HUES64 (cell line): Measurements from ENCODE around the gene TULP4.
"Not testable (repeated sequence)": the region's sequence is repeated elsewhere in the genome, so short reads cannot be mapped to it uniquely, and the experiment has no call there.

Source experiments
- H3K27ac ChIP-seq: 2 replicates; pipeline ENCODE4 v1.7.0; 2013; ENCODE audit warnings: low read depth, low read length, inconsistent platforms
- H3K27me3 ChIP-seq: 2 replicates; pipeline ENCODE4 v1.6.1; 2013; ENCODE audit warnings: mild to moderate bottlenecking, low read length; ENCODE audit not compliant: insufficient read depth
- H3K36me3 ChIP-seq: 2 replicates; pipeline ENCODE4 v1.6.1; 2013; ENCODE audit warnings: mild to moderate bottlenecking, low read length; ENCODE audit not compliant: insufficient read depth
- H3K4me1 ChIP-seq: 2 replicates; pipeline ENCODE4 v1.6.1; 2013; ENCODE audit warnings: mild to moderate bottlenecking, low read length, moderate library complexity; ENCODE audit not compliant: insufficient read depth
- H3K4me3 ChIP-seq: 2 replicates; pipeline ENCODE4 v1.5.1; 2013; ENCODE audit warnings: mild to moderate bottlenecking, low read length, moderate library complexity
- H3K9ac ChIP-seq: 2 replicates; pipeline ENCODE4 v1.6.1; 2013; ENCODE audit warnings: mild to moderate bottlenecking, low read depth, low read length
- H3K9me3 ChIP-seq: 2 replicates; pipeline ENCODE4 v1.6.1; 2013; ENCODE audit warnings: low read depth, low read length; ENCODE audit not compliant: insufficient read depth
- WGBS: fragments of 150-250, 120-280 bp; methylation state at CpG from one replicate; pipeline ENCODE4 v1.1.7; 2013; ENCODE audit warnings: missing lambda C conversion rate; 5-methylcytosine and 5-hydroxymethylcytosine counted together

TULP4 gene

DNA sequence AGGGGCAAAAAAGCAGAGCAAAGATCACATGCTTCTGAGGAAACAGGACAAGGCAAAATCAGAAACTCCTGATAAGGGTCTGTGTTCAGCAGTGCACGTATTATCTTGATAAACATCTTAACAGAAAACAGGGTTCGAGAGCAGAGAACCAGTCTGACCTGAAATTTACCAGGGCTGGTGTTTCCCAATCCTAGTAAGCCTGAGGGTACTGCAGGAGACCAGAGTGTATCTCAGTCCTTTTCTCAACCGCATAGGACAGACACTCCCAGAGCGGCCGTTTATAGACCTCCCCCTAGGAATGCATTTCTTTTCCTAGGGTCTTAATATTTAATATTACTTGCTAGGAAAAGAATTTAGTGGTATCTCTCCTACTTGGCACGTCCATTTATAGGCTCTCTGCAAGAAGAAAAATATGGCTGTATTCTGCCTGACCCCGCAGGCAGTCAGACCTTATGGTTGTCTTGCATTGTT, 15.4 kb upstream of the TULP4 start:
- not testable (repeated sequence) for H3K27me3 ChIP-seq, H3K9ac ChIP-seq, H3K4me1 ChIP-seq, H3K4me3 ChIP-seq, H3K27ac ChIP-seq
- H3K9me3 ChIP-seq = peaks cover 39% of the 10 kb centered on the region
- peaks cover 24% of the 10 kb centered on the region for H3K36me3 ChIP-seq
- 98% methylated on average over 5 of the region's 7 CpGs for WGBS

- H3K27ac ChIP-seq, H3K4me1 ChIP-seq, H3K9ac ChIP-seq, H3K27me3 ChIP-seq, H3K4me3 ChIP-seq: not testable (repeated sequence)
- Histone ChIP-seq H3K9me3 (peaks cover 39% of the 10 kb centered on the region), H3K36me3 (peaks cover 24% of the 10 kb centered on the region)
- WGBS = 97% methylated on average over 8 of the region's 10 CpGs
Measured at GRCh38 chr6:158297657-158298056, 14.6 kb upstream of the TULP4 start.

- Histone ChIP-seq H3K9me3 (peaks cover 27% of the 10 kb centered on the region), H3K36me3 (peaks cover 15% of the 10 kb centered on the region; the same call in 1 of the 2 replicates)
- not testable (repeated sequence) for H3K9ac ChIP-seq, H3K27me3 ChIP-seq, H3K4me3 ChIP-seq, H3K27ac ChIP-seq, H3K4me1 ChIP-seq
- 95% methylated on average over 9 of the region's 10 CpGs for WGBS
Measured at GRCh38 chr6:158300306-158301143, 11.7 kb upstream of the TULP4 start.

GRCh38 chr6:158301561-158301960, 10.7 kb upstream of the TULP4 start:
- H3K27me3 ChIP-seq, H3K4me1 ChIP-seq, H3K9ac ChIP-seq, H3K27ac ChIP-seq, H3K4me3 ChIP-seq: not testable (repeated sequence)
- Histone ChIP-seq H3K36me3 (peaks cover 10% of the 10 kb centered on the region; the same call in 1 of the 2 replicates), H3K9me3 (peaks cover 17% of the 10 kb centered on the region)
- 98% methylated on average over 2 of the region's 4 CpGs for WGBS

DNA sequence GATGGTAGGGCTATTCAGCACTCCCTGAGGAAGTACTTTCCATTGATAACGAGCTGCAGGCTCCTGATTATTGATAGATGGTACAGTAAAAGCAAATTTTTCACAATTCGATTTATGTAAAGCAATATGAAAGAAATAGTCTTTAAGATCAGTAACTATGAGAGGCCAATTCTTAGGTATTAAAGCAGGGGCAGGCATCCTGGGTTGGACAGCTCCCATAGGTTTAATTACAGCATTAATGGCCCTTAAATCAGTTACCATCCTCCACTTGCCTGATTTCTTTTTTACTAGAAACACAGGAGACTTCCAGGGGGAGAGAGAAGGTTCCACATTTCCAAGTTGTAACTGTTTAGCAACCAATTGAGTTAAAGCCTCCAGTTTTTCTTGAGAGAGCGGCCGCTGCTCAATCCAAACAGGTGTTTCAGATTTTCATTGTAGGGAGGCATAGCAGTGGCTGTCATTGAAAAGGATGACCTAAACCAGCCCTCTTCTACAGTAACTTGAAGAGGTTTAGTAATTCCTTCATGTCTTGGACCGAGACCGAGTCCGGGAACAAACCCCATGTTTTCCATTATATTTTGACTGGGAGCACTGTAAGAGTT, 10.0 kb upstream of the TULP4 start:
- 81% methylated on average over 6 of the region's 7 CpGs for WGBS
- not testable (repeated sequence) for H3K4me3 ChIP-seq, H3K27ac ChIP-seq, H3K36me3 ChIP-seq, H3K9me3 ChIP-seq, H3K4me1 ChIP-seq, H3K27me3 ChIP-seq, H3K9ac ChIP-seq

- H3K4me3 ChIP-seq = no peak overlapping the region
- H3K9ac ChIP-seq = no peak overlapping the region
- H3K36me3 ChIP-seq = peaks cover 3% of the 10 kb centered on the region; the same call in 1 of the 2 replicates
- H3K4me1 ChIP-seq = no peaks in the 10 kb centered on the region
- 0 out of 2 replicates have a peak, but pooled peaks cover 6% of the 10 kb centered on the region for H3K9me3 ChIP-seq
- no peak overlapping the region for H3K27ac ChIP-seq
- WGBS = 80% methylated on average over 7 of the region's 7 CpGs
- no peaks in the 10 kb centered on the region for H3K27me3 ChIP-seq
Measured at GRCh38 chr6:158303210-158303731, 9.0 kb upstream of the TULP4 start.

DNA sequence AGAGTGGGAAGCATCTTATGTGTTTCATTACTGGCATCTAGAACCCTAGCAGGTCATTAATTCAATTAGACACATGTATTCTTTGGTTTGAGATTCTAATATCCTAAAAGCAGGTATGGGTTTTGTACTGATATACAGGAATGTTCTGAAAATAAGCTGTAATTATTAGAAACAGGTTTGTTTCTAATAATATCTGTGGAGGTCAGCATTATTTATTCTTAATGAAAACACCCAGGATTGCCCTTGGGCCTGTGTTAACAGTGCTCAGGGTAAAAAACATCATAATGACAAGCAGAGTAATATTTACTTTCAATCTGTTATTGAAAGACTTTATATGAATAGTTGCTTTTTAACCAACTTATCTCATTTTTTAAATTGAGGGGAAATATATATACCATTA, 8.0 kb upstream of the TULP4 start:
- peaks cover 3% of the 10 kb centered on the region; the same call in 1 of the 2 replicates for H3K36me3 ChIP-seq
- no peaks in the 10 kb centered on the region for H3K4me1 ChIP-seq
- no peak overlapping the region for H3K9ac ChIP-seq
- no peak overlapping the region for H3K4me3 ChIP-seq
- no peaks in the 10 kb centered on the region for H3K27me3 ChIP-seq
- H3K9me3 ChIP-seq = no peaks in the 10 kb centered on the region
- no peak overlapping the region for H3K27ac ChIP-seq

DNA sequence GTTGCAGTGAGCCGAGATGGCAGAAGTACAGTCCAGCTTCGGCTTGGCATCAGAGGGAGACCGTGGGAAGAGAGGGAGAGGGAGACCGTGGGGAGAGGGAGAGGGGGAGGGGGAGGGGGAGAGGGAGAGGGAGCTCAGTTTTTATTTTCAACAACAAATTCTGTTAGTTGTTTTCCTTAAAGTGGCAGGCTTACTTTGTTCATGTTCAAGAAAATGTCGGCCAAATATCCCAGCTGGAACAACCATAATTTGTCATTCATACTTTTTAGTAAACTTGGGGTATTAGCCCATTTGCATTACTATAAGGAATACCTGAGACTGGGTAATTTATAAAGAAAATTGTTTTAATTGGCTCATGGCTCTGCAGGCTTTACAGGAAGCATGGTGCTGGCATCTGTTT, 2.5 kb upstream of the TULP4 start:
- no peaks in the 10 kb centered on the region for H3K27me3 ChIP-seq
- H3K27ac ChIP-seq = no peak overlapping the region
- peaks cover 35% of the 10 kb centered on the region for H3K36me3 ChIP-seq
- 87% methylated on average over 3 of the region's 5 CpGs for WGBS
- H3K4me1 ChIP-seq = peaks cover 4% of the 10 kb centered on the region; the same call in 1 of the 2 replicates
- no peak overlapping the region for H3K9ac ChIP-seq
- H3K9me3 ChIP-seq = 0 out of 2 replicates have a peak, but pooled peaks cover 6% of the 10 kb centered on the region
- no peak overlapping the region for H3K4me3 ChIP-seq

GRCh38 chr6:158311193-158311592, 1.1 kb upstream of the TULP4 start:
- 72% methylated on average over 8 of the region's 8 CpGs for WGBS
- Histone ChIP-seq H3K36me3 (peaks cover 48% of the 10 kb centered on the region), H3K4me3 (no peak overlapping the region), H3K27me3 (no peaks in the 10 kb centered on the region), H3K9me3 (peaks cover 10% of the 10 kb centered on the region; the same call in 1 of the 2 replicates), H3K4me1 (peaks cover 4% of the 10 kb centered on the region; the same call in 1 of the 2 replicates), H3K9ac (no peak overlapping the region), H3K27ac (no peak overlapping the region)

- H3K4me3 ChIP-seq = no peak overlapping the region
- H3K36me3 ChIP-seq = peaks cover 51% of the 10 kb centered on the region
- peaks cover 4% of the 10 kb centered on the region; the same call in 1 of the 2 replicates for H3K4me1 ChIP-seq
- no peaks in the 10 kb centered on the region for H3K27me3 ChIP-seq
- WGBS = 93% methylated on average over 4 of the region's 4 CpGs
- H3K9me3 ChIP-seq = peaks cover 14% of the 10 kb centered on the region
- H3K9ac ChIP-seq = no peak overlapping the region
- H3K27ac ChIP-seq = no peak overlapping the region
Measured at GRCh38 chr6:158311626-158312025, 639 bp upstream of the TULP4 start.

- peaks cover 51% of the 10 kb centered on the region for H3K36me3 ChIP-seq
- H3K27me3 ChIP-seq = no peaks in the 10 kb centered on the region
- H3K9me3 ChIP-seq = peaks cover 16% of the 10 kb centered on the region
- H3K9ac ChIP-seq = no peak overlapping the region
- H3K4me3 ChIP-seq = no peak overlapping the region
- WGBS = 93% methylated on average over 11 of the region's 11 CpGs
- H3K4me1 ChIP-seq = peaks cover 4% of the 10 kb centered on the region; the same call in 1 of the 2 replicates
- no peak overlapping the region for H3K27ac ChIP-seq
Measured at GRCh38 chr6:158312672-158313397, 570 bp downstream of the TULP4 start.
